22Rv1 (cell line): ENCODE measurements around the gene REXO4.

ENCODE experiments used
- CTCF ChIP-seq: fragments of 450-650 bp; IDR thresholded peaks from 2 replicates; pipeline ENCODE4 v1.5.1; 2017; ENCODE audit warnings: mild to moderate bottlenecking
- ZFX ChIP-seq: fragments of 450-650 bp; IDR thresholded peaks from 2 replicates; pipeline ENCODE4 v1.6.1; 2017; ENCODE audit warnings: antibody characterized with exemption, borderline replicate concordance

DNA sequence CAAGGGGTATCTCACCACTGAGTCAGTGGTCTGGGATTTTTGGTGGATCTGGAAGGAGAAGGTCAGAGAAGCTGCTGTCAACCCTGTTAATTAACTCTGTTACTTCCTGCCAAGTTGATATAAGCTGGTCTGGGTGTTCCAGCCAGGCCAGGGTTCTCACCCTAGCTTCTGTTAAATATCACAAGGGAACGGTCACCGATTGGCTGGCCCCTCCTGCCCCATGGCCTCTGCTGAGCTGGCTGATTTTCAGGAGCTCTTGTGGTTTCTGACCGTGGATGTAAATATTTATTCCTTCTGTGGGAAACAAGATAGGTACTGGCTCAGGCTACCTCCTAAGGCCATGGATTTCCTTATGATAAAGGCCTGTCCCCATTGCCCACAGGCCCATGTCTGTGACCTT is 5.4 kb upstream of the REXO4 start:
- TF ChIP-seq CTCF = no peak
- TF ChIP-seq ZFX = no peak
